Measurements from ENCODE around the gene TCF3. TPM values are rescaled to one million over a fixed set of nuclear protein-coding genes. Genes with fewer than 3 reads are reported as not detected.

The TCF3 gene
- total and polyA plus RNA-seq, 4 donors: 5.2 to 119 (median 12.8) TPM

GRCh38 chr19:1665565-1666047, 13.2 kb upstream of the TCF3 start:
- Histone ChIP-seq H3K9me3 (ENCODE audit: control insufficient read depth in 4 of 4, low read length in 3 of 4) (no peaks in the 10 kb centered on the region), H3K27ac (ENCODE audit: low read depth in 1 of 2, low read length in 2 of 2) (no peak overlapping the region), H3K27me3 (ENCODE audit: control insufficient read depth in 4 of 4, insufficient read depth in 4 of 4, low read length in 3 of 4) (peaks cover 0 to 6% (median 4%) of the 10 kb centered on the region in 4 donors), H3K4me3 (ENCODE audit: low read depth in 1 of 3, low read length in 3 of 3) (no peak overlapping the region), H3K4me1 (ENCODE audit: control insufficient read depth in 4 of 4, insufficient read depth in 4 of 4, low read length in 3 of 4) (no peaks in the 10 kb centered on the region), H3K36me3 (ENCODE audit: control insufficient read depth in 4 of 4, insufficient read depth in 3 of 4, low read depth in 1 of 4, low read length in 3 of 4) (no peaks in the 10 kb centered on the region), H3K9ac (ENCODE audit: low read depth in 1 of 2, low read length in 2 of 2) (no peak overlapping the region)
- no peak for TF ChIP-seq MAX (IDR thresholded peaks at IDR 0.05)
- no peak for TF ChIP-seq HNF4G (IDR thresholded peaks at IDR 0.05)
- no peak for TF ChIP-seq TAF1 (conservative IDR thresholded peaks at IDR 0.05)
- TF ChIP-seq REST (IDR thresholded peaks at IDR 0.05): no peak
- no peak for TF ChIP-seq NR2F2 (IDR thresholded peaks at IDR 0.05)
- no peak for TF ChIP-seq HNF4A (conservative IDR thresholded peaks at IDR 0.05)
- no peak for TF ChIP-seq RAD21 (IDR thresholded peaks at IDR 0.05)
- TF ChIP-seq ZBTB33 (IDR thresholded peaks at IDR 0.05): no peak
- TF ChIP-seq FOXA2 (IDR thresholded peaks at IDR 0.05): no peak
- TF ChIP-seq JUND (IDR thresholded peaks at IDR 0.05): no peak
- no peak for TF ChIP-seq YY1 (IDR thresholded peaks at IDR 0.05)
- TF ChIP-seq RXRA (IDR thresholded peaks at IDR 0.05): no peak
- no peak for DNase-seq (ENCODE audit: low spot score)
- 50% methylated on average over 12 of the region's 12 CpGs for WGBS

GRCh38 chr19:1663852-1664251, 11.4 kb upstream of the TCF3 start:
- H3K4me1 ChIP-seq (ENCODE audit: control insufficient read depth in 4 of 4, insufficient read depth in 4 of 4, low read length in 3 of 4): no peaks in the 10 kb centered on the region
- no peak overlapping the region for H3K27ac ChIP-seq (ENCODE audit: low read depth in 1 of 2, low read length in 2 of 2)
- H3K9me3 ChIP-seq (ENCODE audit: control insufficient read depth in 4 of 4, low read length in 3 of 4): no peaks in the 10 kb centered on the region
- H3K9ac ChIP-seq (ENCODE audit: low read depth in 1 of 2, low read length in 2 of 2): no peak overlapping the region
- 78% methylated on average over 13 of the region's 13 CpGs for WGBS
- TF ChIP-seq TAF1 (conservative IDR thresholded peaks at IDR 0.05) (no peak), EGR1 (IDR thresholded peaks at IDR 0.05; ENCODE audit: low read depth in 2 of 2) (no peak), ZBTB33 (IDR thresholded peaks at IDR 0.05) (no peak), HNF4G (IDR thresholded peaks at IDR 0.05) (no peak), CTCF (IDR thresholded peaks at IDR 0.05; ENCODE audit: low read depth, low read length, missing input control) (no peak), RXRA (IDR thresholded peaks at IDR 0.05) (no peak), JUND (IDR thresholded peaks at IDR 0.05) (no peak), NR2F2 (IDR thresholded peaks at IDR 0.05) (no peak), FOXA2 (IDR thresholded peaks at IDR 0.05) (no peak), HNF4A (conservative IDR thresholded peaks at IDR 0.05) (no peak), SP1 (IDR thresholded peaks at IDR 0.05) (no peak), REST (IDR thresholded peaks at IDR 0.05) (no peak), GABPA (IDR thresholded peaks at IDR 0.05 in 1 of 2, conservative IDR thresholded peaks at IDR 0.05 in 1 of 2) (no peak), MAX (IDR thresholded peaks at IDR 0.05) (no peak), ATF3 (IDR thresholded peaks at IDR 0.05) (no peak), RAD21 (IDR thresholded peaks at IDR 0.05) (no peak)
- DNase-seq (ENCODE audit: low spot score): no peak
- no peaks in the 10 kb centered on the region for H3K36me3 ChIP-seq (ENCODE audit: control insufficient read depth in 4 of 4, insufficient read depth in 3 of 4, low read depth in 1 of 4, low read length in 3 of 4)
- H3K27me3 ChIP-seq (ENCODE audit: control insufficient read depth in 4 of 4, insufficient read depth in 4 of 4, low read length in 3 of 4): peaks cover 0 to 6% (median 3%) of the 10 kb centered on the region in 4 donors
- no peak overlapping the region for H3K4me3 ChIP-seq (ENCODE audit: low read depth in 1 of 3, low read length in 3 of 3)
